C4-2B (cell line): ENCODE data around the gene PRDX1.
"Not testable (repeated sequence)": the region's sequence is repeated elsewhere in the genome, so short reads cannot be mapped to it uniquely, and the experiment has no call there.

Experiments
- H3K27ac ChIP-seq: fragments of 450-650 bp; 2 replicates; pipeline ENCODE4 v1.5.1; 2017
- ZFX ChIP-seq: fragments of 450-650 bp; IDR thresholded peaks from 2 replicates; pipeline ENCODE4 v1.6.1; 2017
- TF ChIP-seq, protein P1 (sequence below): fragments of 450-650 bp; conservative IDR thresholded peaks from 2 replicates; pipeline ENCODE4 v1.5.1; 2017; ENCODE audit warnings: mild to moderate bottlenecking

Gene PRDX1

DNA sequence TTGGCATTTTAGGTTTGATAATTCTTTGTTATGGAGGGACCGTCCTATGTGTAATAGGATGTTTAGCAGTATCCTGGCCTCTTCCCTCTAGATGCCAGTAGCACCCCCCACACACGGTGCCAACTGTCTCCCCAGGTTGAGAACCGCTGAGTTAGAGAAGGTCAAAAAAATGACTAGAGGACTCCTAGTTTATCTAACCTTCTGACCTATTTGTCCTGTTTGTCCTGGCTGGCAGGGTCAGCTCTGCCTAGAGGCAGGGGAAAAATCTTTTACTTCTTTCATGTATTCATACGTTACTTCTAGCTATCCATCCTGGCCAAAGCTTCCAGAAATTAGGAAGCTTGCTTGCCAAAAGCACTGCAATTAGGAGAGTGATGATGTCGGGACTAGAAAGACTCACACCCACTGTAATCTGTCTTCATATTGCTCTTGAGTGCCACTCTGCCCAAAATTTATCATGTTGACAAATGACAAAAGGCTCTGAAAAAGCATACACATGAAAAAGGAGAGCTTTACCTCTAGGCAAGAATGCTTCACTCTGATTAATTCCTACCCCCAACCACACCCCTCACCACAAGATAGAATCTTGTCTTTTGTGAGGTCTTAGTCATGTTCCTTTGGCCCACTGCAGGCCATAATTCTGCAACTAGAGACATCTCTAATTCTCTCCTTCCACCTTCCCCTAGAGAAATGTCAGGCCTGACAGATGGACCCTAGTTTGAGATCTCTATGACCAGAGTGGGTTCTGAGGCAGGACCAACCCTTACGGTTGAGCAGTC is 14.5 kb upstream of the PRDX1 start:
- no peak overlapping the region for H3K27ac ChIP-seq

DNA sequence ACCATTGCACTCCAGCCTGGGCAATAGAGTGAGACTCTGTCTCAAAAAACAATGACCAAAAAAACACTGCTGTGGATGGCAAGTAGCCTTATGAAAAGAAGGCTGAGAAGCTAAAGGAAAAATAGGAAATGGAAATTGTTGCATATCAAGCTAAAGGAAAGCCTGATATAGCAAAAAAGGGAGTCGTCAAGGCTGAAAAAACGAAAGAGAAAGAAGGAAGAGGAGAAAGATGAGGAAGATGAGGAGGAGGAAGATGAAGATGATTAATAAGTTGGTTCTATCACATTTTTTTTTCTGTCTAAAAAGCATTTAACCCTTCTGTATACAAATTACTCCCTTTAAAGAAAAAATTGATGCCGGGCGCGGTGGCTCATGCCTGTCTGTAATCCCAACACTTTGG is 10.2 kb upstream of the PRDX1 start:
- TF ChIP-seq, protein P1, sequence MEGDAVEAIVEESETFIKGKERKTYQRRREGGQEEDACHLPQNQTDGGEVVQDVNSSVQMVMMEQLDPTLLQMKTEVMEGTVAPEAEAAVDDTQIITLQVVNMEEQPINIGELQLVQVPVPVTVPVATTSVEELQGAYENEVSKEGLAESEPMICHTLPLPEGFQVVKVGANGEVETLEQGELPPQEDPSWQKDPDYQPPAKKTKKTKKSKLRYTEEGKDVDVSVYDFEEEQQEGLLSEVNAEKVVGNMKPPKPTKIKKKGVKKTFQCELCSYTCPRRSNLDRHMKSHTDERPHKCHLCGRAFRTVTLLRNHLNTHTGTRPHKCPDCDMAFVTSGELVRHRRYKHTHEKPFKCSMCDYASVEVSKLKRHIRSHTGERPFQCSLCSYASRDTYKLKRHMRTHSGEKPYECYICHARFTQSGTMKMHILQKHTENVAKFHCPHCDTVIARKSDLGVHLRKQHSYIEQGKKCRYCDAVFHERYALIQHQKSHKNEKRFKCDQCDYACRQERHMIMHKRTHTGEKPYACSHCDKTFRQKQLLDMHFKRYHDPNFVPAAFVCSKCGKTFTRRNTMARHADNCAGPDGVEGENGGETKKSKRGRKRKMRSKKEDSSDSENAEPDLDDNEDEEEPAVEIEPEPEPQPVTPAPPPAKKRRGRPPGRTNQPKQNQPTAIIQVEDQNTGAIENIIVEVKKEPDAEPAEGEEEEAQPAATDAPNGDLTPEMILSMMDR: no peak
- no peak for TF ChIP-seq ZFX
- H3K27ac ChIP-seq: no peak overlapping the region

More for the DNA sequence above, 14.5 kb upstream of the PRDX1 start:
- no peak for TF ChIP-seq ZFX
- TF ChIP-seq, protein P1: no peak

DNA sequence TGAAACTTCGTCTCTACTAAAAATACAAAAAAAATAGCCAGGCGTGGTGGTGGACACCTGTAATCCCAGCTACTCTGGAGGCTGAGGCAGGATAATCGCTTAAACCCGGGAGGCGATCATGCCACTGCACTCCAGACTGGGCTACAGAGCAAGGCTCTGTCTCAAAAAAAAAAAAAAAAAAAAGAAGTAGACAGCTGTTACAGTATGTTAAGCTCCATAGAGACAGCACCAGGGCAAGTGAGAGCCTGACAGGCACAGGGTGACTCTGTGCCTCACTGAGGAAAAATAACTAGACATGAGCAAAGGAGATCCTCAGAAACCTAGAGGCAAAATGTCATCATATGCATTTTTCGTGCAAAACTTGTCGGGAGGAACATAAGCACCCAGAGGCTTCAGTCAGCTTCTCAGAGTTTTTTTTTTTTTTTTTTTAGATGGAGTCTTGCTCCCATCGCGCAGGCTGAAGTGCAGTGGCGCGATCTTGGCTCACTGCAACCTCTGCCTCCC is 9.0 kb upstream of the PRDX1 start:
- TF ChIP-seq ZFX: no peak
- TF ChIP-seq, protein P1: no peak
- no peak overlapping the region for H3K27ac ChIP-seq

DNA sequence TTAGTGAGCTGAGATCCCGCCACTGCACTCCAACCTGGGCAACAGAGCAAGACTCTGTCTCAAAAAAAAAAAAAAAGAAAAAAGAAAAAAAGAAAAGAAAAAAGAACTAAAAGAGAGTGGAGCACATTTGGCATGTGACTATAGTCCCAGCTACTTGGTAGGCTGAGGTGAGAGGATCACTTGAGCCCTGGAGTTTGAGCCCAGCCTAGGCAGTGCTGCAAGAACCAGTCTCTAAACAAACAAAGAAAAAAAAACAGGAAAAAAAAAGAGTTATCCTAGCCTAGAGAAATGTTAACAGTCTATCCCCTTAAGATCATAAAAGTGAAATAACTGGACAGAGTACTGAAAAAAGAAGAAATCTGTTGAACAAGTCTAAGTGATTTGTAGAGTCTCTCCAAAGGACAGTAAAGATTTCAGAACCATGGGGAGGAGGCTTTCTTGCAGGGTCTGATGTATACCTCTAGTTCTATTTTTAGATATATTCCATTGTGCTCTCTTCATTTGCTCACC is 4.5 kb upstream of the PRDX1 start:
- TF ChIP-seq, protein P1: no peak
- TF ChIP-seq ZFX: no peak
- peak overlapping the region; percentile 63 for H3K27ac ChIP-seq

DNA sequence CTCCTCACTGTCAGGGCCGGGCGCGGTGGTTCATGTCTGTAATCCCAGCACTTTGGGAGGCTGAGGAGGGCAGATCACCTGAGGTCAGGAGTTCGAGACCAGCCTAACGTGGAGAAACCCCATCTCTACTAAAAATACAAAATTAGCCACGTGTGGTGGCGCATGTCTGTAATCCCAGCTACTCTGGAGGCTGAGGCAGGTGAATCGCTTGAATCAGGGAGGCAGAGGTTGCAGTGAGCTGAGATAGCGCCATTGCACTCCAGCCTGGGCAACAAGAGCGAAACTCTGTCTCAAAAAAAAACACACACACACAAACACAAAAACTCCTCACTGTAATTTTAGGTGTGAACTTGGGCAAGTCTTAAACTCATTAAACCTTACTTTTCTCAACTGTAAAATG is 2.3 kb upstream of the PRDX1 start:
- not testable (repeated sequence) for H3K27ac ChIP-seq

DNA sequence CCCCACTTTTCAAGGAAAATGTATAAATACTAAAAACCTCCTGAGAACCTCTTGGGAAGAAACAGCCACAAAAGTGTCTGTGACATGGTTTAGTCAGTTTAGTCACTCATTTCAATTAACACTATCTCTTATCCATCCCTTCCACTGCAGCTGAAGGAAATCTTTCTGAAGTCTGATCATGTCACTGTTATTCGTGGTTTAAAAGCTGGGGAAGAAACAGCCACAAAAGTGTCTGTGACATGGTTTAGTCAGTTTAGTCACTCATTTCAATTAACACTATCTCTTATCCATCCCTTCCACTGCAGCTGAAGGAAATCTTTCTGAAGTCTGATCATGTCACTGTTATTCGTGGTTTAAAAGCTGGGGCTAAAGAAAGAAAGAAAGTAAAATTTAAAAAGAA is 1.8 kb upstream of the PRDX1 start:
- peak overlapping the region; percentile 94; the same call in 1 of the 2 replicates for H3K27ac ChIP-seq

DNA sequence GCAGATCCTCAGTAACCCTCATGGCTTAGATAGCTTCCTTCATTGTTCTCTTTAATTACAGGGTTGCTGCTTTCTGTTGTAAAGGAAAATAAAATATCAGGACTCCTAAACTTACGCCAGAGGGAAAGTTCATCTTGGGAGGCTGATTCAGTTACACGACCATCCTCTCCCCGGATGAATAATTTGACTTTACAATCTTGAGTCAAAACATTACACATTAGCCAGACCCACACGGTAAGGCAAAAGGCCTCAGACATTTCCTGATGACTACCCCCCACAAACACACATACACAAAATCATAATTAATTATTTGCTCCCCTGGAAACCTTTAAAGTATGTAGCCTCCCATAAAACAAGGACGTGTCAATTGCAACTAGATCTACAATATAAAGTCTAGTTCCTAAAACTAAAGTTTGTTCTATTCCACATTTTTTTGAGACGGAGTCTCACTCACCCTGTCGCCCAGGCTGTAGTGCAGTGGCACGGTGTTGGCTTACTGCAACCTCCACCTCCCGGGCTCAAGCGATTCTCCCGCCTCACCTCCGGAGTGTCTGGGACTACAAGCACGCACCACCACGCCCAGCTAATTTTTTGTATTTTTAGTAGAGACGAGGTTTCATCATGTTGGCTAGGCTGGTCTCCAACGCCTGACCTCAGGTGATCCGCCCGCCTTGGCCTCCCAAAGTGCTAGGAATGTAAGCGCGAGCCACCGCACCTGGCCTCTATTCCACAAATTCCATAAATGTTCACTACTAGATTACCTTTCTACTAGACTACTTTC is 830 bp upstream of the PRDX1 start:
- peak overlapping the region; percentile 94 for H3K27ac ChIP-seq
- no peak for TF ChIP-seq ZFX
- TF ChIP-seq, protein P1: no peak

DNA sequence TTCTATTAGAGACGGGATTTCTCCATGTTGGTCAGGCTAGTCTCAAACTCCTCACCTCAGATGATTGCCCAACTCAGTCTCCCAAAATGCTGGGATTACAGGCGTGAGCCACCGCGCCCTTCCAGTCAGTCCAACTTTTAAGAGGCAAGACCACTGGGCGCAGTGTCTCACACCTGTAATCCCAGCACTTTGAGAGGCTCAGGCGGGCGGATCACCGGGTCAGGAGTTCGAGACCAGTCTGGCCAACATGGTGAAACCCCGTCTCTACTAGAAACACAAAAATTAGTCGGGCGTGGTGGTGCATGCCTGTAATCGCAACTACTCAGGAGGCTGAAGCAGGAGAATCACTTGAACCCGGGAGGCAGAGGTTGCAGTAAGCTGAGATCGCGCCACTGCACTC is 1.9 kb downstream of the PRDX1 start:
- peak overlapping the region; percentile 94; the same call in 1 of the 2 replicates for H3K27ac ChIP-seq
